ENCODE data around the gene ADGRL4.

DNA sequence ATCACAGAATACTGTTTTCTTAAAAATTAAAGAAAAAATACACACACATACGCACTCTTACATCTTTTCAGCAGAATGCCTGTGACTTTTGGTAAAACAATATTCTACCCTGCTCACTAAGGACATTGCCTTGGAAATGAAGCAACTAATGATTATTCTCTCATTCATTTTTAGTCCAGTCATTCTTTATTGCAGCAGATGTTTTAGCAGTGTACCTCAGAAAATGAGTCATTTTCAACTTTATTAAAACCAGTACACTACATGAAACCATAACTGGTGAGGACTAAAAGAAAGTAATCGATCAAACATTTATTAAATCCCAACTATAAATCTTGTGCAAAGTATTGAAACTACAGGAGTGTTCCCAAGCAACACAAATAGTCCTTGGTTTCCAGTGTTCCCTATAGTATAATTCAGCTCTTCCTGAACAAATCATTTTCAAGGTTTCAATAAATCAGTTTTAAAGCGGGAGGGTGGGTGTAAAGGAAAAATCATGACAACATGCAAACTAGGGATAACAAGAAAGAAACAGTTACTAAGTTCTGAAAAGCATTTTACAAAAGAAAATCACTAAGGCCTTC is 114.2 kb downstream of the ADGRL4 start:
- TF ChIP-seq, protein P1, sequence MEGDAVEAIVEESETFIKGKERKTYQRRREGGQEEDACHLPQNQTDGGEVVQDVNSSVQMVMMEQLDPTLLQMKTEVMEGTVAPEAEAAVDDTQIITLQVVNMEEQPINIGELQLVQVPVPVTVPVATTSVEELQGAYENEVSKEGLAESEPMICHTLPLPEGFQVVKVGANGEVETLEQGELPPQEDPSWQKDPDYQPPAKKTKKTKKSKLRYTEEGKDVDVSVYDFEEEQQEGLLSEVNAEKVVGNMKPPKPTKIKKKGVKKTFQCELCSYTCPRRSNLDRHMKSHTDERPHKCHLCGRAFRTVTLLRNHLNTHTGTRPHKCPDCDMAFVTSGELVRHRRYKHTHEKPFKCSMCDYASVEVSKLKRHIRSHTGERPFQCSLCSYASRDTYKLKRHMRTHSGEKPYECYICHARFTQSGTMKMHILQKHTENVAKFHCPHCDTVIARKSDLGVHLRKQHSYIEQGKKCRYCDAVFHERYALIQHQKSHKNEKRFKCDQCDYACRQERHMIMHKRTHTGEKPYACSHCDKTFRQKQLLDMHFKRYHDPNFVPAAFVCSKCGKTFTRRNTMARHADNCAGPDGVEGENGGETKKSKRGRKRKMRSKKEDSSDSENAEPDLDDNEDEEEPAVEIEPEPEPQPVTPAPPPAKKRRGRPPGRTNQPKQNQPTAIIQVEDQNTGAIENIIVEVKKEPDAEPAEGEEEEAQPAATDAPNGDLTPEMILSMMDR (optimal IDR thresholded peaks at IDR 0.05 in 1 of 3, IDR thresholded peaks at IDR 0.05 in 1 of 3, conservative IDR thresholded peaks at IDR 0.05 in 1 of 3; ENCODE audit: extremely low read depth in 1 of 3, insufficient read depth in 2 of 3, low read length in 3 of 3), result no peak
- no peak for TF ChIP-seq EZH2 (IDR thresholded peaks at IDR 0.05; ENCODE audit: low read length)
